ENCODE measurements around the gene SNAP25.

Gene SNAP25

DNA sequence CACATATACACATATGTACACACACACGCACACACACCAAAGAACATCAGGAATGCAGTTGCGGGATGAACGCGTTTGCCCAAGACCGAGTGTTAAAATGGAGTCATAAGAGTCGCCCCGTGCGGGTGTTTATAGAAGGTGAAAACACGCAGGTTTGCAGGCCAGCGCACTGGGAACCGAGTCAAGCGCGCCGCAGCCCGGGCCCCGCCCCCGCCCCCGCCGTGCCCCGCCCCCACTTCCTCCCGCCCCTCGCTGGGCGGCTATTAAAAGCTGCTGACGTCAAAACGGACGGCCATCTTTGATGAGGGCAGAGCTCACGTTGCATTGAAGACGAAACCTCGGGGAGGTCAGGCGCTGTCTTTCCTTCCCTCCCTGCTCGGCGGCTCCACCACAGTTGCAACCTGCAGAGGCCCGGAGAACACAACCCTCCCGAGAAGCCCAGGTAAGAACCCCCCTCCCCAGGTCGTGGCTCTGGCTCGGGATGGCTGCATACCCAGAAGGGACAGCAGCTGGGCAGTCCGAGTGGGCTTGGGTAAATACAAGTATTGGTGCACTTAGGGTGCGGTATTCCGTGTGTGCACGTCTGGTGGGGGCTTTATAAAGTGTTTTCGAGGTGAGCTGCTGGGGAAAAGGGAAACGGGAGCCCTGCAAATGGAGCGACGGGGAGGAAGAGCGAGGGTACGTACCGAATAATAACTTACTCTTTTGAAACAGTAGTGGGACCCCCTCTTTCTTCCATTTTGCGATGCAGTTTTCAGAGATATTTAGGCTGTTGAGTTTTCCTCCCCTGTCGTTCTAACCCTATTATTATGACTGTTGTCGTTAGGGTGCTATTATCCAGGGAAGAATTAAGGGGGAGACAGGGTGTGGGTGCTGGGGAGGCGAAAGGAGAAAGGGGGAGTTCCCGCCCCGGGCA is at the start of gene SNAP25:
SNAP25 (plus strand) TSS at position 295 of the 916 bp plus-strand sequence. CDS start 56,662 bp downstream, outside the sequence.
- DNase-seq (ENCODE audit: low read depth in 2 of 2): peak in 1 of 2 donors; percentile 27

DNA sequence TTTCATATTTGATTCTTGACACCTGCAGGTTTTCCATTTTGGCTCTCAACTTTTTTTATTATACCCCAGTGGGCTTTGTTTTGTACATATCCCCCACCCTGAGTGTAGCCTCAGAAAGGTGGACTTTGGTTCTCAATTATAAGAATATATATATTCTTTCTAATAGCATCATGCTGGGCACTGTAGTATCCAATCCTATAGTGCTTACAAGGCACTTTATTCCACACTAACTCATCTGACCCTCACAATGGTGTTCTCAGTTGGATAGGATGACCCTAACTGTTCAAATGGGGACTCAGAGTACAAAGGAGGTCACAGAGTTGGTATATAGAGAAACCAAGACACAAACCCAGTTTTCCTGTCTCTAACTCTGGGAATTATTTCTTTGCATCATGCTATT is 48.9 kb upstream of the SNAP25 start:
- no peak for DNase-seq (ENCODE audit: low read depth in 2 of 2)

DNA sequence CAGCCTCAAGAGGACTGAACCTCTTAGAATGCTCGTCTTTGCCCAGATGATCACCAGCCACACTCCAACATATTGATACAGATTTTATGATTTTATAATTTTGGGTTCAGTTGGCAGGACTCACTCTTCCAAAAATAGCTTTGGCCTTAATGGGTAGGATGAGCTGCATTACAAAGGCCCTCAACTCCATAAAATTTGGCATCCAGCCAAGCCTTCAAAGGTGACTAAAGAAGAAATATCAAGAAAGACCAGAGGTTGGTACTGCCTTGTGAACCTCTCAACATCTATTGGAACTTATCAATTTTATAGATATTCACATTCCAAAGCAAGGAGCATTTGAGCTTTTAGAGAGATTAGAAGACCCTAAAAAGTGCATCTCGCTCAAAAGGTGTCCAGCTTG is 48.4 kb upstream of the SNAP25 start:
- DNase-seq (ENCODE audit: low read depth in 2 of 2): no peak

DNA sequence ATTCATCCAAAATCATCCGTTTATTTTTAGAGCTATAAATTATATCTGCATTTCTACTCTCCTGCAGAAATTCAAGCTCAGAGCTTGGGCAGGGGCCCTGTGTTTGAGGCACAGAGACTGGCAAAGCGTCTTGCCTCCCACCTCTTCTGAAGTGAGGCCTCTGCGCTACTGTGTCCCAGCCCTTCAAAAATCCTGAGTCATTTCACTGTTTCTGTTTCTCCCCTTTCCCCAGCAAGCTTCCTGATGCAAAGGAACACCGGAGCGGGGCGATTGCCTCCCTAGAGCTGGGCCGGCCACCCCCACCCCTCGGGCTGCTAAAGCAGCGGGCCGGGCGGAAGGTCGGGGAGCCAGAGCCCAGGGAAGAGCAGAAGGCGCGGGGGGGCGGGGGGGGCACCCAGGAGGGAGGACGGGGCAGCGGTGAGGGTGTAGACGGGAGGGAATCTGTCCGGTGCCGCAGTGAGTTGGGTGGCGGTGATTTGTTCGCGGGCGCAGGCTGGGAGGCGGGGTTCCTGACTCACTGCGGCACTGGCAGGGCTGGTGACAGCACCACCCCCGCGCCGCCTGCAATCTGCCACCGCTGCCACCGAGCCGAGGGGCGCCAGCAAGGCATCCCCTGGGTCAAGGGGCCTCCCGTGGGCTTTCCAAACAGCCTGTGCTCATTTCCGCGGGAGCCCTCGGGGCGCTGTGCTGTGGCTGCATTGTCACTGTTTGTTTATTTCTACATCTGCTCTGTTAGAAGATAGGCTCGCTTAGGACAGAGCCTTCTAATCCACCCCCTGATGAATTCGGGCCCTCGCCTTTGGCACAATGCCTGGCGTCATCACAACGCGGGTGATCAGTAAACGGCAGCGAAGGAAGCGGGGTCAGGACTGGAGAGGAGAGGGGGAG is 46.5 kb upstream of the SNAP25 start:
- DNase-seq (ENCODE audit: low read depth in 2 of 2): peak; percentile 22 to 37

- no peak for DNase-seq (ENCODE audit: low read depth in 2 of 2)
These were observed 45.5 kb upstream of the SNAP25 start for GRCh38 chr20:10172998-10173655.

GRCh38 chr20:10174400-10174799 is 44.2 kb upstream of the SNAP25 start:
- no peak for DNase-seq (ENCODE audit: low read depth in 2 of 2)

GRCh38 chr20:10177326-10177725 is 41.3 kb upstream of the SNAP25 start:
- no peak for DNase-seq (ENCODE audit: low read depth in 2 of 2)

DNA sequence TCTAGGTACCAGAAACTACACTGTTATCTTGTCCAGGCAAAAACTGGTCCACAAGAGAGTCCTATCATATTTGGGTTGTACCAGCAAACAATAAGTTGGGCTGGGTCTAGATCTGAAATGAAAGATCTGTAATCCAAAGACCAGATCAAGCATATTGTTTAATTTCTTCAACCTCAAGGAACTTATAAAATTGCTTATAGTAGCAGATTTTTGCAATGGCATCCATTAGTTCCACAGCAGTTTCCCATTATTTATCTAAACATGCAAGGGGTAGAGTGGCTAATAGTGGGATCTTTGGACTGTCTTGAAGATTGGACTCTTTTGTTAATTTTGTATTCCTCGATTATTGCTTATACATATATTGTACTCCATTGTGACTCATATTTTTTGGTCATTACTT is 40.5 kb upstream of the SNAP25 start:
- DNase-seq (ENCODE audit: low read depth in 2 of 2): no peak

- no peak for DNase-seq (ENCODE audit: low read depth in 2 of 2)
These were observed 39.8 kb upstream of the SNAP25 start for GRCh38 chr20:10178727-10179313.

DNA sequence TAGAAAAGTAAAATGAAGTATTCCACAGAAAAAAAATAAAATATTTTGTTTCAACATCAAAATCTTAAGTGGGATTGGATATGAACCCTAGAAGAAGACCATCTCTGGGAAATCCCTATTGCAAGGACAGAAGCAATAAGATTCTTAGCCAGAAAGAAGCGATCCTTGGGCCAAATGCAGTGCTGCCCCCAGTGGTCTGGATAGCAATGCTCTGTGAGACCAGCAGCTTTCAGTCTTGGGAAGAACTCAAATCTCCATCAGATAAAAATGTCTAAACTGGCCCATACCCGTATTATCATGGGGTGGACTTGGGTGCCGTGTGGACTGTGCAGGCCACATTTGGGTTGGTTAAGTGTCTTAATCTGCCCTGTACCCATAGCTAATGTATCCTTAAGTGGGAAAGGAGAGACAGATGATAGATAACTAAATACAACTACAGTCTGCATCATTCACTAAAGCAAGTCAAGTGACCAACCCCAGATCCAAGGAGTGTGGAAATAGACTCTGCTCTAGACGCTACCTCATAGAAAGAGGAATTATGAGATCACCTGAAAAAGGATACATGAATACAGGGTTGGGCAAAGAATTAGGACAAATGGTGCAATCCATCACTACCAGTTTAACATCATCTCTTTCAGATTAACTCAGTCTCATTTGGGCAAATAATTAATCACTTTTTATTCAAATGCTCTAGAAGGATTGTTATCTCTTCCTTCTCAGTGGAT is 38.9 kb upstream of the SNAP25 start:
- DNase-seq (ENCODE audit: low read depth in 2 of 2): no peak

DNA sequence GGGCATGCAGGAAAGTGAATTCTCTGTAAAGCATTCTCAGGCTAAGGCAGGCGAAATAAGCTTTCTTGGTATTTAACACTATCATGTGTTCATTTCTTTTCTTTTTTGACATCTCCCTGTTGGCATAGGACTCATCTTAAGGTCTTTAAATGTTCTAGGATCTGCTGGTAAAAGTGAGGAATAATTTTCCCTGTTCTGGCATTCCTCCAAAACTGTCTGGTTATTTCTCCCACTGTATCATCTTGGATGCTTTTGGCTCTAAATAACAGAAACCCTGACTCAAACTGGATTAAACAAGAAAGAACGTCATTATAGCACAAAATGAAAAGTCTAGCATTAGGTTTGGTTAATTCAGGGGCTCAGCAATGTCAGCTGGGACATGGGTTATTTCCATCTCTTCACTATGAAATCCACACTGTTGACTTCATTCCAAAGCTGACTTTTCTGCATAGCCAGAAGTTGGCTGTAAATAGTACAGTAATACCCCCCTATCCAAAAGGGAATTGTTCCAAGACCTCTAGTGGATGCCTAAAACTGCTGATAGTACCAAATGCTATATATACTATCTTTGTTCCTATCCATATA is 37.9 kb upstream of the SNAP25 start:
- no peak for DNase-seq (ENCODE audit: low read depth in 2 of 2)

- DNase-seq (ENCODE audit: low read depth in 2 of 2): no peak
These were observed 32.7 kb upstream of the SNAP25 start for GRCh38 chr20:10185741-10186558.

- DNase-seq (ENCODE audit: low read depth in 2 of 2): no peak
These were observed 28.2 kb upstream of the SNAP25 start for GRCh38 chr20:10190456-10190855.

DNA sequence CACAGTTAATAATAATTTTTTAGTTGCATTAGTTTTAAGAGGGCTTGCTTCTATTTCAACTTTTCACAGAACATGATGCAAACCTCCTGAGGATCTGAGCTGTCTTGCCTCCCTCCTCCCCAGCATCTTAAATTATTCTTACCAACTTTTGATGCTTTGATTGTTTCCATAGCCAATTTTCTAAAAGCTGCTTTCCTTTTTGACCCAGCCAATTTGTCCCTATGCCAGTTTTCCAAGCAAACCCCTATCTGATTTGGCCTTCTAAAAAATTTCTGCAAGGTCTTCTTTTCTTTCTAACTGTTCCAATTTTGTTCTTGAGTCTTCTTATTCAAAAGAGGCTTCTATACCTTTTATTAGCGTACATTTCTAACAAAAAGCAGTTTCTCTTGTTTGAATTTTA is 26.5 kb upstream of the SNAP25 start:
- no peak for DNase-seq (ENCODE audit: low read depth in 2 of 2)

DNA sequence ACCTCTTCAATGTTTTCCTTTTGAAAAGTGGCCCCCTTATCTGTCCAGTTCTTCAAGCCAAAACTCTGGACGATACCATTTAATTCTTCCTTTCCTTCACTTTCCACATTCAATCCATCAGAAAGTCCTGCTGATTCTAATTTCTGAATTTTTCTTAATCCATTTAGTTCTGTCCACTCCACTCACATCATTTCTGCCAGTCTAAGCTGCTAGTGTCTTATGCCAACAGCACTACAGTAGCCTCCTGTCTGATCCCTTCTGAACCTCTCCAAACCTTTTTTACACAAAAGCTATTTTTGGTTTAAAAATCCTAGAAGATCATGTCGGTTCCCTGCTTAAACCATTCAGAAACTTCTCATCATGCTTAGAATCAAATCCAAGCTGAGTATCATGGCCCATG is 24.5 kb upstream of the SNAP25 start:
- DNase-seq (ENCODE audit: low read depth in 2 of 2): no peak

DNA sequence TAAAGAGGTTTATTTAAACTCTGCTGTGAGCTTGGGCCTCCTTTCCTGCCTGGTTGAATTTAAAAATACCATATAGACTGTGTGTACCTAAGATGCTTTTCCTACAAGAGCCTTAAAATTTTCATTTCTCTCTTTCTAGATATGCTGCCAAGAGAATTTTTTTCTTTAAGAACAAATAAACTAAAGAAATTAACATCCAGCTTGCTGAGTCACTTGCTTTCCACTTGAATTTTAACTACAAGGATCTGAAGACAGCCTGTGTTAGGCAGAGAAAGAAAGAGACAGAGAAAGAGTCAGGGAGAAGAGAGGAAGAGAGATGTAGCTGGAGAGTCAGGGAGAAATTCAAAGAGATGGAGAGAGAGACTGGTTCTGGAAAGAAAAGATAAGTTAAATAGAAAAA is 18.3 kb upstream of the SNAP25 start:
- no peak for DNase-seq (ENCODE audit: low read depth in 2 of 2)

DNA sequence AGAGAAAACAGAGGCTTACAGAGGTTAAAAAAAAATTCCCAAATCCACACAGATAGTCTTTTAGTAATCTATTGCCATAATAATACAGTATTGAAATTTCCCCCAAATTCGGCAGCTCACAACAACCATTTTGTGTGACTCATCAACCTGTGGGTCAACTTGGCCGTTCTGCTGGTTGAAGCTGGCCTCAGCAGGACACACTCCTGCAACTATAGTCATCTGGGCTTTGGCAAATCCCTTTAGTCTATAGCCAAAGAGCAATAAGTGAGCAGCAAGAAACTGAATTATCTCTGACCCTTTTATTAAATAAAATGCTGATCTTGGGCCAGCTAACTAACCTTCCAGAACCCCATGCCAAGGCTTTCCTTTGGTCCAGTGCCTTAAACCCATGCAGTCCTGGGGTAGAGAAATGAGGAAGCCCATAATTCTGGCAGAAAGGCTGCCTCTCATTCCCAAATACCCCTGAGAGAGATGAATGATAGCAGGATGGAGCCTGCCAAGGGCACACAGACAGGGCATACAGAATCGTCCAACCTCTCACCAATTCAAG is 17.2 kb upstream of the SNAP25 start:
- no peak for DNase-seq (ENCODE audit: low read depth in 2 of 2)

GRCh38 chr20:10209091-10209490 is 9.5 kb upstream of the SNAP25 start:
- DNase-seq (ENCODE audit: low read depth in 2 of 2): no peak

- DNase-seq (ENCODE audit: low read depth in 2 of 2): no peak
These were observed 5.1 kb upstream of the SNAP25 start for GRCh38 chr20:10213526-10213925.

All from stimulated activated CD8-positive, alpha-beta memory T cell treated with anti-CD3 and anti-CD28 coated beads, Interleukin-2, amount 100 ng/mL, for 48 hours (primary cell).